HepG2 (cell line): ENCODE data around the gene DDIAS. TPM values are rescaled to one million over a fixed set of nuclear protein-coding genes. Genes with fewer than 3 reads are reported as not detected.

ENCODE experiments used
- ARID5B ChIP-seq: IDR thresholded peaks from 2 replicates; pipeline ENCODE4 v1.4.0; 2020; ENCODE audit warnings: mild to moderate bottlenecking, missing genetic modification reagents
- DNMT3B ChIP-seq: conservative IDR thresholded peaks from 2 replicates; pipeline ENCODE4 v1.6.1; 2016; ENCODE audit warnings: missing biosample characterization, control low read depth
- ERF ChIP-seq: IDR thresholded peaks from 2 replicates; pipeline ENCODE4 v1.6.1; 2018; ENCODE audit warnings: missing biosample characterization, missing genetic modification reagents
- IRF2 ChIP-seq: IDR thresholded peaks from 2 replicates; pipeline ENCODE4 v1.6.1; 2018; ENCODE audit warnings: missing genetic modification reagents, missing compliant biosample characterization
- NAIF1 ChIP-seq: sonication (generic); formaldehyde crosslinking; IDR thresholded peaks from 2 replicates; pipeline ENCODE4 v1.5.0; 2020; ENCODE audit warnings: mild to moderate bottlenecking, missing genetic modification reagents, borderline replicate concordance
- POLR2AphosphoS5 ChIP-seq: IDR thresholded peaks from 2 replicates; pipeline ENCODE4 v1.6.1; 2012; ENCODE audit warnings: low read depth, low read length
- SNAPC5 ChIP-seq: sonication (generic); formaldehyde crosslinking; IDR thresholded peaks from 2 replicates; pipeline ENCODE4 v1.8.1; 2023; ENCODE audit warnings: mild to moderate bottlenecking, missing genetic modification reagents, borderline replicate concordance
- SP1 ChIP-seq, 2 experiments: fragments of 450-650 bp in 1 of 2; sonication (generic) in 1 of 2; formaldehyde crosslinking in 1 of 2; IDR thresholded peaks; 2 replicates each; pipeline versions ENCODE4 v1.4.0 to v1.6.1; 2016 to 2020; ENCODE audit warnings: missing genetic modification reagents in 1 of 2
- SP2 ChIP-seq: sonication (generic); formaldehyde crosslinking; IDR thresholded peaks from 2 replicates; pipeline ENCODE4 v1.5.1; 2020; ENCODE audit warnings: mild to moderate bottlenecking, missing genetic modification reagents
- TCF7 ChIP-seq: sonication (generic); IDR thresholded peaks from 2 replicates; pipeline ENCODE4 v1.6.1; 2016; ENCODE audit warnings: antibody characterized with exemption, low read depth
- THAP7 ChIP-seq: sonication (generic); formaldehyde crosslinking; IDR thresholded peaks from 2 replicates; pipeline ENCODE4 v1.8.1; 2023; ENCODE audit warnings: mild to moderate bottlenecking, missing genetic modification reagents
- ZFP36L1 ChIP-seq: sonication (generic); formaldehyde crosslinking; IDR thresholded peaks from 2 replicates; pipeline ENCODE4 v1.8.0; 2022; ENCODE audit warnings: mild to moderate bottlenecking, missing genetic modification reagents, moderate library complexity
- ZFP82 ChIP-seq: sonication (generic); formaldehyde crosslinking; IDR thresholded peaks from 2 replicates; pipeline ENCODE4 v1.5.1; 2020; ENCODE audit warnings: mild to moderate bottlenecking, missing genetic modification reagents, borderline replicate concordance
- ZHX2 ChIP-seq, 2 experiments: sonication (generic) in 1 of 2; formaldehyde crosslinking in 1 of 2; IDR thresholded peaks; 2 replicates each; pipeline versions ENCODE4 v1.6.1 to v1.9.0; 2014 to 2022; ENCODE audit warnings: antibody characterized with exemption in 1 of 2, borderline replicate concordance in 1 of 2, inconsistent platforms in 1 of 2, low read depth in 1 of 2, missing genetic modification reagents in 1 of 2
- ZNF253 ChIP-seq: sonication (generic); formaldehyde crosslinking; IDR thresholded peaks from 2 replicates; pipeline ENCODE4 v1.8.0; 2022; ENCODE audit warnings: mild to moderate bottlenecking, missing genetic modification reagents, borderline replicate concordance
- ZNF432 ChIP-seq: sonication (generic); formaldehyde crosslinking; IDR thresholded peaks from 2 replicates; pipeline ENCODE4 v1.5.0; 2020; ENCODE audit warnings: missing genetic modification reagents, mild to moderate bottlenecking, borderline replicate concordance
- ZNF484 ChIP-seq: sonication (generic); formaldehyde crosslinking; IDR thresholded peaks from 2 replicates; pipeline ENCODE4 v1.5.1; 2020; ENCODE audit warnings: mild to moderate bottlenecking, low read depth, missing genetic modification reagents, borderline replicate concordance
- ZNF773 ChIP-seq: sonication (generic); formaldehyde crosslinking; IDR thresholded peaks from 2 replicates; pipeline ENCODE4 v1.4.0; 2020; ENCODE audit warnings: missing genetic modification reagents, borderline replicate concordance
- polyA plus RNA-seq, 8 experiments: library from polyadenylated mRNA; depleted of rRNA in 3 of 8; stranded (reverse) in 7 of 8; unstranded in 1 of 8; fragments of >200 nt; fragmentation: Illumina TruSeq in 4 of 8; extraction: Trizol in 4 of 8; gene quantifications; 2 replicates each; pipeline versions ENCODE4 v1.2.1 to v1.2.3, GENCODE V29; 2011 to 2016; ENCODE audit warnings: low read depth in 4 of 8, missing spikeins in 1 of 8, mixed read lengths in 1 of 8; ENCODE audit not compliant: insufficient read depth in 1 of 8
- total RNA-seq, 5 experiments: library from RNA; depleted of rRNA; stranded (reverse); fragments of >200 nt; fragmentation: Illumina TruSeq; extraction: Trizol; gene quantifications; 2 replicates each; pipeline ENCODE4 v1.2.3, GENCODE V29; 2016; ENCODE audit warnings: low read depth in 1 of 5

The DDIAS gene
- total and polyA plus RNA-seq, 2 of the 13 experiments (the other 11 are each of a cell fraction or from before 2014, with no cell fraction given): 3.5 to 13.0 TPM

GRCh38 chr11:82901165-82901921 is at the start of gene DDIAS (continued):
- TF ChIP-seq THAP7 (CRISPR knock-in tag) (no peak), ZNF773 (CRISPR knock-in tag) (no peak), DNMT3B (no peak), ZFP36L1 (peak; percentile 94), TCF7 (no peak), ZFP82 (CRISPR knock-in tag) (0 out of 2 replicates have a peak, but pooled peaks have one; percentile 53), IRF2 (CRISPR knock-in tag) (peak; percentile 55; the same call in 1 of the 2 replicates), POLR2AphosphoS5 (peak; percentile 75), ERF (CRISPR knock-in tag) (peak; percentile 20; the same call in 1 of the 2 replicates), ZNF484 (no peak), NAIF1 (CRISPR knock-in tag) (no peak), SP1 (IDR thresholded peaks at IDR 0.05) (no peak), SP1 (CRISPR knock-in tag; IDR thresholded peaks at IDR 0.05) (peak; percentile 42; the same call in 1 of the 2 replicates), SP2 (CRISPR knock-in tag) (peak; percentile 72; the same call in 1 of the 2 replicates), ZNF253 (CRISPR knock-in tag) (peak; percentile 88; the same call in 1 of the 2 replicates), ARID5B (CRISPR knock-in tag) (peak; percentile 30), ZHX2 (IDR thresholded peaks at IDR 0.05; ENCODE audit: low read depth) (no peak; the same call in 1 of the 2 replicates), ZHX2 (CRISPR knock-in tag; IDR thresholded peaks at IDR 0.05; ENCODE audit: borderline replicate concordance) (no peak), ZNF432 (CRISPR knock-in tag) (no peak), SNAPC5 (CRISPR knock-in tag) (peak; percentile 72)
